Testis (tissue), 2 donors: ENCODE results near the gene MYH9.

Experiments
- CTCF ChIP-seq, 3 experiments: fragments of 450-650 bp in 2 of 3; fragments of 200-600 bp in 1 of 3; sonication (generic) in 1 of 3; IDR thresholded peaks; one replicate each; pipeline ENCODE4 v1.5.1; 2016 to 2019; ENCODE audit warnings: antibody characterized with exemption in 3 of 3, mild to moderate bottlenecking in 2 of 3, moderate library complexity in 1 of 3
- POLR2A ChIP-seq: fragments of 450-650 bp; IDR thresholded peaks from one replicate; pipeline ENCODE4 v1.6.1; 2017; ENCODE audit warnings: antibody characterized with exemption, mild to moderate bottlenecking, moderate library complexity

- TF ChIP-seq CTCF (IDR thresholded peaks at IDR 0.05) (no peak), POLR2A (no peak)
Observed at GRCh38 chr22:36367066-36367465, 20.7 kb downstream of the MYH9 start.
